Muscle of arm (tissue), 14 donors: ENCODE data around the gene CIB4. TPM values are rescaled to one million over a fixed set of nuclear protein-coding genes. Genes with fewer than 3 reads are reported as not detected.

Experiments
- DNase-seq: peaks from one replicate; pipeline ENCODE4 v3.0.0-alpha.2; 2013
- long read RNA-seq, 11 donors: transcript quantifications; one replicate each; lab custom pipeline, GENCODE V29; 2026
- polyA plus RNA-seq, 12 donors: library from polyadenylated mRNA; unstranded; fragments of 120-200 nt; gene quantifications; one replicate each; pipeline ENCODE4 v1.2.1, GENCODE V29; 2013; ENCODE audit not compliant: insufficient read length in 12 of 12

CIB4 gene
- polyA plus RNA-seq, result not detected
- long read RNA-seq, donor 1, result 0 reads
- long read RNA-seq, donor 2, result 0 reads
- long read RNA-seq, donor 3, result 0 reads
- long read RNA-seq, donor 4, result 0 reads
- long read RNA-seq, donor 5, result 0 reads
- long read RNA-seq, donor 6, result 0 reads
- long read RNA-seq, donor 7, result 0 reads
- long read RNA-seq, donor 8, result 0 reads
- long read RNA-seq, donor 9, result 0 reads
- long read RNA-seq, donor 10, result 0 reads
- long read RNA-seq, donor 11, result 0 reads

GRCh38 chr2:26640781-26641564, at the start of gene CIB4:
Gene CIB4, minus strand, starts transcription at chr2:26641366. Its CDS starts 52 bp downstream, at chr2:26641314.
- no peak for DNase-seq

GRCh38 chr2:26687801-26688200, 46.6 kb upstream of the CIB4 start:
- no peak for DNase-seq

- no peak for DNase-seq
Observed at GRCh38 chr2:26687328-26687727, 46.2 kb upstream of the CIB4 start.

- no peak for DNase-seq
Observed at GRCh38 chr2:26685989-26686839, 45.0 kb upstream of the CIB4 start.

GRCh38 chr2:26685341-26685740, 44.2 kb upstream of the CIB4 start:
- no peak for DNase-seq

GRCh38 chr2:26683583-26683982, 42.4 kb upstream of the CIB4 start:
- DNase-seq, result no peak

- no peak for DNase-seq
Observed at GRCh38 chr2:26682155-26682554, 41.0 kb upstream of the CIB4 start.

GRCh38 chr2:26681656-26682055, 40.5 kb upstream of the CIB4 start:
- no peak for DNase-seq

- DNase-seq, result no peak
Observed at GRCh38 chr2:26679867-26680266, 38.7 kb upstream of the CIB4 start.

GRCh38 chr2:26678035-26678434, 36.9 kb upstream of the CIB4 start:
- no peak for DNase-seq

- DNase-seq, result no peak
Observed at GRCh38 chr2:26675651-26676255, 34.6 kb upstream of the CIB4 start.

GRCh38 chr2:26674771-26675170, 33.6 kb upstream of the CIB4 start:
- no peak for DNase-seq

- DNase-seq, result no peak
Observed at GRCh38 chr2:26674002-26674751, 33.0 kb upstream of the CIB4 start.

GRCh38 chr2:26672818-26673393, 31.7 kb upstream of the CIB4 start:
- DNase-seq, result no peak

- no peak for DNase-seq
Observed at GRCh38 chr2:26672112-26672817, 31.1 kb upstream of the CIB4 start.

- DNase-seq, result no peak
Observed at GRCh38 chr2:26671691-26672090, 30.5 kb upstream of the CIB4 start.

- DNase-seq, result no peak
Observed at GRCh38 chr2:26670931-26671460, 29.8 kb upstream of the CIB4 start.

- DNase-seq, result no peak
Observed at GRCh38 chr2:26670171-26670570, 29.0 kb upstream of the CIB4 start.

- DNase-seq, result no peak
Observed at GRCh38 chr2:26668856-26669750, 27.9 kb upstream of the CIB4 start.
